BLaER1 (cell line): Measurements from ENCODE around the gene NAGPA.

ENCODE experiments used
- H3K27ac ChIP-seq: shearing (Covaris generic); formaldehyde crosslinking; 2 replicates; pipeline ENCODE4 v1.8.1; 2022
- H3K27me3 ChIP-seq: shearing (Covaris generic); formaldehyde crosslinking; 2 replicates; pipeline ENCODE4 v1.8.1; 2022
- H3K36me3 ChIP-seq: shearing (Covaris generic); formaldehyde crosslinking; 2 replicates; pipeline ENCODE4 v1.8.1; 2022
- H3K4me1 ChIP-seq: shearing (Covaris generic); formaldehyde crosslinking; 2 replicates; pipeline ENCODE4 v1.8.1; 2022
- H3K4me2 ChIP-seq: shearing (Covaris generic); formaldehyde crosslinking; 2 replicates; pipeline ENCODE4 v1.8.1; 2022
- H3K4me3 ChIP-seq: shearing (Covaris generic); formaldehyde crosslinking; 2 replicates; pipeline ENCODE4 v1.8.1; 2022
- H3K9ac ChIP-seq: shearing (Covaris generic); formaldehyde crosslinking; 2 replicates; pipeline ENCODE4 v1.8.1; 2022
- H3K9me3 ChIP-seq: shearing (Covaris generic); formaldehyde crosslinking; 2 replicates; pipeline ENCODE4 v1.8.1; 2022
- H4K20me1 ChIP-seq: shearing (Covaris generic); formaldehyde crosslinking; 2 replicates; pipeline ENCODE4 v1.8.1; 2022
- Cebpa-rat ChIP-seq: shearing (Covaris generic); IDR thresholded peaks from 2 replicates; pipeline ENCODE4 v1.8.1; 2022

Gene NAGPA

GRCh38 chr16:5062790-5063765, 29.3 kb upstream of the NAGPA start:
- Histone ChIP-seq H3K27ac (no peak overlapping the region), H3K4me1 (peaks cover 28% of the 10 kb centered on the region), H3K4me3 (no peak overlapping the region), H4K20me1 (no peaks in the 10 kb centered on the region), H3K27me3 (no peaks in the 10 kb centered on the region), H3K9ac (no peak overlapping the region), H3K9me3 (no peaks in the 10 kb centered on the region), H3K36me3 (no peaks in the 10 kb centered on the region), H3K4me2 (peak overlapping the region; percentile 62)
- TF ChIP-seq Cebpa-rat: no peak

GRCh38 chr16:5062051-5062450, 28.3 kb upstream of the NAGPA start:
- Histone ChIP-seq H3K4me2 (peak overlapping the region; percentile 62), H3K4me1 (peaks cover 28% of the 10 kb centered on the region), H3K36me3 (no peaks in the 10 kb centered on the region), H3K9me3 (no peaks in the 10 kb centered on the region), H3K9ac (0 out of 2 replicates have a peak overlapping the region, but pooled peaks have one; percentile 20), H3K4me3 (no peak overlapping the region), H4K20me1 (no peaks in the 10 kb centered on the region), H3K27ac (no peak overlapping the region), H3K27me3 (no peaks in the 10 kb centered on the region)
- TF ChIP-seq Cebpa-rat: no peak

GRCh38 chr16:5060073-5060641, 26.4 kb upstream of the NAGPA start:
- Histone ChIP-seq H3K27ac (no peak overlapping the region), H3K36me3 (no peaks in the 10 kb centered on the region), H3K4me1 (peaks cover 28% of the 10 kb centered on the region), H4K20me1 (no peaks in the 10 kb centered on the region), H3K9me3 (no peaks in the 10 kb centered on the region), H3K27me3 (no peaks in the 10 kb centered on the region), H3K4me2 (no peak overlapping the region), H3K4me3 (no peak overlapping the region), H3K9ac (no peak overlapping the region)
- TF ChIP-seq Cebpa-rat: no peak

- Histone ChIP-seq H3K27me3 (no peaks in the 10 kb centered on the region), H3K27ac (no peak overlapping the region), H3K36me3 (no peaks in the 10 kb centered on the region), H4K20me1 (no peaks in the 10 kb centered on the region), H3K9ac (no peak overlapping the region), H3K4me1 (peaks cover 28% of the 10 kb centered on the region), H3K4me2 (no peak overlapping the region), H3K4me3 (no peak overlapping the region), H3K9me3 (no peaks in the 10 kb centered on the region)
- TF ChIP-seq Cebpa-rat: no peak
Observed at GRCh38 chr16:5059386-5060072, 25.8 kb upstream of the NAGPA start.

- TF ChIP-seq Cebpa-rat: no peak
- no peak overlapping the region for H3K4me3 ChIP-seq
- peaks cover 28% of the 10 kb centered on the region for H3K4me1 ChIP-seq
- no peaks in the 10 kb centered on the region for H3K9me3 ChIP-seq
- no peaks in the 10 kb centered on the region for H3K27me3 ChIP-seq
- peak overlapping the region; percentile 57 for H3K4me2 ChIP-seq
- H3K36me3 ChIP-seq: no peaks in the 10 kb centered on the region
- H3K27ac ChIP-seq: no peak overlapping the region
- H4K20me1 ChIP-seq: no peaks in the 10 kb centered on the region
- H3K9ac ChIP-seq: no peak overlapping the region
Observed at GRCh38 chr16:5058476-5058875, 24.7 kb upstream of the NAGPA start.

GRCh38 chr16:5056352-5056751, 22.6 kb upstream of the NAGPA start:
- Histone ChIP-seq H3K27me3 (no peaks in the 10 kb centered on the region), H3K9me3 (no peaks in the 10 kb centered on the region), H4K20me1 (no peaks in the 10 kb centered on the region), H3K4me2 (no peak overlapping the region), H3K9ac (no peak overlapping the region), H3K36me3 (no peaks in the 10 kb centered on the region), H3K4me3 (no peak overlapping the region), H3K27ac (no peak overlapping the region), H3K4me1 (peaks cover 9% of the 10 kb centered on the region)
- no peak for TF ChIP-seq Cebpa-rat

- Histone ChIP-seq H3K4me2 (no peak overlapping the region), H3K9me3 (no peaks in the 10 kb centered on the region), H3K4me1 (peaks cover 8% of the 10 kb centered on the region), H3K27ac (no peak overlapping the region), H3K27me3 (no peaks in the 10 kb centered on the region), H4K20me1 (no peaks in the 10 kb centered on the region), H3K4me3 (no peak overlapping the region), H3K36me3 (no peaks in the 10 kb centered on the region), H3K9ac (no peak overlapping the region)
- no peak for TF ChIP-seq Cebpa-rat
Observed at GRCh38 chr16:5054876-5055865, 21.4 kb upstream of the NAGPA start.

- Histone ChIP-seq H3K4me2 (no peak overlapping the region), H3K9ac (no peak overlapping the region)
Observed at GRCh38 chr16:5046914-5047313, 13.2 kb upstream of the NAGPA start.

More at GRCh38 chr16:5046914-5047313, 13.2 kb upstream of the NAGPA start:
- Histone ChIP-seq H4K20me1 (no peaks in the 10 kb centered on the region), H3K27ac (no peak overlapping the region), H3K9me3 (no peaks in the 10 kb centered on the region), H3K27me3 (no peaks in the 10 kb centered on the region), H3K36me3 (no peaks in the 10 kb centered on the region), H3K4me1 (no peaks in the 10 kb centered on the region), H3K4me3 (no peak overlapping the region)
- TF ChIP-seq Cebpa-rat: no peak
